GM12872 (cell line): ENCODE measurements around the gene TRIM44.

Experiments used
- TF ChIP-seq, protein P1 (sequence below): IDR thresholded peaks from 3 replicates; pipeline ENCODE4 v1.5.1; 2011; ENCODE audit warnings: low read depth, mild to moderate bottlenecking, low read length, moderate library complexity; ENCODE audit not compliant: insufficient read depth

Gene TRIM44

DNA sequence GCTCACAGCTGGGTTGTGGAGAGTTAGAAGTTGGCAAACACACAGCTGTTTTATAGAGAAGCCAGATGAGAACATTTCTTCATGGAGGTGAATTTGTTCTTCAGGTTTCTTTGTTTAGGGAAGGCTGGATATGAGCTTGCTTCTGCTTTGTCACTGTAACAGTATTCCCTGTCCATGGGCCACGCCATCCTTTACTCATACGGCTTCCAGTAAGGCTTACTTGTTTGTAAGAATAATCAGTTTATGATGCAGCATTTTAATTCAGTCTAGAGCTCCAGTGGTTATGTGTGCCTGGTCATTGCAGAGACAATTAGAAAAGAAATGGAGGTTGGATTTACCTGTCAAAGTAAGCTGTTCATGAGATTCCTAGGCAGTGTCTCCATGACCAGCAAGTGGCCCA, 131.8 kb downstream of the TRIM44 start:
- TF ChIP-seq, protein P1, sequence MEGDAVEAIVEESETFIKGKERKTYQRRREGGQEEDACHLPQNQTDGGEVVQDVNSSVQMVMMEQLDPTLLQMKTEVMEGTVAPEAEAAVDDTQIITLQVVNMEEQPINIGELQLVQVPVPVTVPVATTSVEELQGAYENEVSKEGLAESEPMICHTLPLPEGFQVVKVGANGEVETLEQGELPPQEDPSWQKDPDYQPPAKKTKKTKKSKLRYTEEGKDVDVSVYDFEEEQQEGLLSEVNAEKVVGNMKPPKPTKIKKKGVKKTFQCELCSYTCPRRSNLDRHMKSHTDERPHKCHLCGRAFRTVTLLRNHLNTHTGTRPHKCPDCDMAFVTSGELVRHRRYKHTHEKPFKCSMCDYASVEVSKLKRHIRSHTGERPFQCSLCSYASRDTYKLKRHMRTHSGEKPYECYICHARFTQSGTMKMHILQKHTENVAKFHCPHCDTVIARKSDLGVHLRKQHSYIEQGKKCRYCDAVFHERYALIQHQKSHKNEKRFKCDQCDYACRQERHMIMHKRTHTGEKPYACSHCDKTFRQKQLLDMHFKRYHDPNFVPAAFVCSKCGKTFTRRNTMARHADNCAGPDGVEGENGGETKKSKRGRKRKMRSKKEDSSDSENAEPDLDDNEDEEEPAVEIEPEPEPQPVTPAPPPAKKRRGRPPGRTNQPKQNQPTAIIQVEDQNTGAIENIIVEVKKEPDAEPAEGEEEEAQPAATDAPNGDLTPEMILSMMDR: no peak

DNA sequence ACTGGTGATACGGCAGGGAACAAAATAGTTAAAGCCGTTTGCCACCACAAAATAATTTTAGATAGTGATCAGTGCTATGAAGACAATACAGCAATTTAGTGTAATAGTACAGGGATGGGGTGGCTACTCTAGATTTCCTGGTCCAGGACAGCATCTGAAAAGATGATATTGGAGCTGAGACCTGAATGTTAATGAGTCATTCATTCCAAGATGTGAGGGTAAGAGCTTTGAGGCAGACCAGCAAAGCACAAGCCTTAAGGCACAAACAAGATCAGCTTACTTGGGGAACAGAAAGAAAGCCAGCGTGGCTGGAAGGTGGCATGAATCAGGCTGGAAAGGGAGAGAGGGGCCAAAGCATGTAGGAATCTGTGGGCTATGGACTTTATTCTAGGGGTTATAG, 132.3 kb downstream of the TRIM44 start:
- TF ChIP-seq, protein P1: no peak

DNA sequence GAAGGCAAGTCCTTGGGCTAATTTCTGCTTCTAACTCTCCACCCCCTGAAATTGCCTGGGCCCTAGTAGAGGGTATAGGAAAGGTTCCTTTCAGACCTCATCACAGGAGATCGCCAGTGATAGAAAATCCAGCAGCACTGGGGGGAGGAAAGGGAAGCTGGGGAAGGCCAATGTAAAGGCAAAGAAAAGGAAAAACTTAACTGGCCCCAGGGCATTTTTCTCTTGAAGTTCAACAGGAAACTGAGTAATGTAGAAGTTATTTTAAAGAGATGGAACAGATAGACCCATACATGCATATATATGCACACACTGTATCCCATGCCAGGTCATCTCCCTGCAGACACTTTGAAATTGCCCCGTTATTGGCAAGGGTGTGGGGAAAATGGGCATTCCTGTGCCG, 134.0 kb downstream of the TRIM44 start:
- TF ChIP-seq, protein P1: no peak

DNA sequence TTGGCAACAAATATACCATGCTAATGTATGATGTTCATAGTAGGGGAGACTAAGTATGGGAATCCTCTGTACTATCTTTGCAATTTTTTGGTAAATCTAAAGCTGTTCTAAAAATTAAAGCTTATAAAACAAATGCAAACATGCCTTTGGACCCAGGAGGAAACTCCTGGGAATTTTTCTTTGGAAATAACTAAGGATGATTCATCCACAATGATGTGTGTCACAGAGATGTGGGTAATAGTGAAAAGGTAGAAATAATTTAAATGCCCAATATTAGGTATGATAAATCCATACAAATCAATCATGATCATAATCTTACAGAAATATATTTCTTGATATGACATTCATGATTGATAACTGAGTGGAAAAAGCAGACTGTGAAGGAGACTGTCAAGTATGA, 135.8 kb downstream of the TRIM44 start:
- TF ChIP-seq, protein P1: no peak

DNA sequence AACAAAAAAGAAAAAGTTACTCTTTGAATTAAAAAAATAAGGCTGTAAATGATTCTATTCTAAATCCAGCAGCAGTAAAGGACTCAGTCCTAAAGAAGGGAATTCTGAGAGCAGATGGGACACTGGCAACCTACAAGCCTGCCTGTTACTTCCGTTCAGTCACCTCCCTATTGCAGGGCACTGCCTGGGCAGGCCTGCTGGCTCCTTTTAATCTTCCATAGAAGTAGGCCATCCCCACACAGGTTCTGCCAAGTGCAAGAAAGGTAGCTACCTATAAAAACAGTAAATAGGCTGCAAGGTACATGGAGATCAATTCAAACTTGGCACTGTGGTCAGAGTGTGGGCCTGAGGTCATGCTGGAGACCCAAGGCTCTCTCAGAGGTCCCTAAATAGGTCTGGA, 136.4 kb downstream of the TRIM44 start:
- TF ChIP-seq, protein P1: no peak

DNA sequence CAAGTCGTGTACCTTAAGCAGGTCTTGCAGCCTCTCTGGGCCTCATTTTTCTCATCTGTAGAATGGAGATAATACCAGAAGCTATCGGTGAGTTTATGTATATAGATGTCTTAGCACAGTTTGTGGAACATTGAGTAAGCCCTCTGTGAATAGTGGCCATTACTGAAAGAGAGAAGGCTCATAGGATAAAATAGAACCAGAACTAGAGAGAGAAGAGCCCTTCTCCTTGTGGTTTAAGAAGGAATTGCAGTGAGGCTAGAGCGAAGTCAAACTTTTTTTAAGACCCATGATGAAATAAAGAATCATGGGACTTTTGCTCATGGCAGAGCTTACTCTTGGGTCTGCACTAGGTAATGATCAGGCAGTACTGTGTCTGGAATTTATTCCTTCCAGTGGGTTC, 137.1 kb downstream of the TRIM44 start:
- TF ChIP-seq, protein P1: peak; percentile 24; the same call in 1 of the 3 replicates

DNA sequence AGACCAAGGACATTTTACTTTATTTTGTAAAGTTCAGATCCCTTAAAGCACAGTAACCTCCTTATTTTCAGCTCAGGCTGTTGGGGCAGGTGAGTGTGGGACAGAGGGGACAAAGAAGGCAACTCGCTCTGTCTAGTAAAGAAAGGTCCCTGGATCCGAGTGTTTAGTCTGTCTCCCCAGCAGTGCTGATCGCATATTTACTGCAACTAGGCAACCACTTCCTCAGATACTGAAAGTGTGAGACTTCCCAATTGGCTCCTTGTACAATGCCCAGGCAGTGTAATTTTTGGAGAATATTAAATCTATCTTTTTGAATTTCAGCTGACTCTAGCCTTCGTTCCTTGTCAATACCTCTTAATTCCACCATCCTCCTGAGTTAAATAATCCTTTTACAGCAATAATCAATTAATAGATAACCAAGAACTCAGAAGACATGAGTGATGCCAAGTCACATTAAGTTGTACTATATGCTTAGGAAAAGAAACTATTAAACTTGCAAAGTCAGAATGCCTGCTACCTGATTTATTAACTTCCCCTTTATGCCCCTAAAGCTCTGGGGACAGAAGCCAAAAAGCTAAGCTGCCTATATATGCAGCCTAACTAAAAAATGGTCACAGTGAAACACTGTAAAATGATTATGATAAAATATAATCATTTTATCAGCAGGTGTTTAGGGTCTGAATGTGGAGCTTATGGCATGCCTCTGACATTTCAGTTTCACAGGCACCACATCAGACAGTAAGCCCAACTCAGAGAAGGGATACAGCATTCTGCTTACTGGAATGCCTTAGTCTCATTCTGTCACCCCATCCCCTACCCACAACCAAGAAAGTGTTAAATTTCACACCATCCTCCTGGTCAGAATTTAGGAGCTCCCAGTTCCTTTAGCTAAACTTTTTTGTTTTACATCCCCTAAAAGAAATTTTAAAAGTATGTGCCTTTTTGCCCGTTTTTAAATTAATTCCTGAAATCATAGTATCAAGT, 138.7 kb downstream of the TRIM44 start:
- TF ChIP-seq, protein P1: no peak
